GM18520 (cell line): ENCODE data around the gene OTOP2.
"Not testable (repeated sequence)": the region's sequence is repeated elsewhere in the genome, so short reads cannot be mapped to it uniquely, and the experiment has no call there.

Source experiments
- ATAC-seq: cut with Tn5 transposase; IDR thresholded peaks from one replicate; pipeline ENCODE4 v1.9.1; 2021; ENCODE audit not compliant: unreplicated experiment

Gene OTOP2

DNA sequence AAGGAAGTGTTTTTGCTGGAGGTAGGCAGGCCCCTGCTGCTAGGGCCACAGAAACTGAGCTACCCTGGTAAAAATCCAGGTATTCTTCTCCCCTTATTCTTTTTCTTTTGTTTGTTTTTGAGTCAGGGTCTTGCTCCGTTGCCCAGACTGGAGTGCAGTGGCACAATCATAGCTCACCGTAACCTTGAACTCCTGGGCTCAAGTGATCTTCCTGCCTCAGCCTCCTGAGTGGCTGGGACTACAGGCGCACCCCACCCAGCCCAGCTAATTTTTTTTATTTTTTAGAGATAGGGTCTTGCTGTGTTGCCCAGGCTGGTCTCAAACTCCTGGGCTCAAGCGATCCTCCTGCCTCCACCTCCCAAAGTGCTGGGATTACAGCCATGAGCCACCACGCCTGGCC, 45.4 kb downstream of the OTOP2 start:
- not testable (repeated sequence) for ATAC-seq

DNA sequence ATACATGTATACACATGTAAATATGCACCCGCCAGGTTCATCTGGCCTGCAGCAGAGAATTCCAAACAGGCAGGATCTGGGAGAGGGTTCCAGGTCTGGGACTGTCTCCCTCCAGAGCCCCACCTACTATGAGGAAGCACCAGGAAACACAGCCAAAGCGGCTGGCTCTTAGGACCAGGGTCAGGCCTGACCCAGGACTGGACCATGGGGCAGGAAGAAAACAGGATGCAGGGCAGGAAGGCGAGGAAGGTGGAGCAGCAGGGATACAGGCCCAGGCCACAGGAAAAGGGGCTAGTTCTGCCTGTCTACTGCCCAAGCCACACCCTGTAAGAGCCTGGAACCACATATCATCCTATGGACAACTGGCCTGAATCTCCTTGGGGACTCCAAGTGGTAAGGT, 46.3 kb downstream of the OTOP2 start:
- no peak for ATAC-seq

DNA sequence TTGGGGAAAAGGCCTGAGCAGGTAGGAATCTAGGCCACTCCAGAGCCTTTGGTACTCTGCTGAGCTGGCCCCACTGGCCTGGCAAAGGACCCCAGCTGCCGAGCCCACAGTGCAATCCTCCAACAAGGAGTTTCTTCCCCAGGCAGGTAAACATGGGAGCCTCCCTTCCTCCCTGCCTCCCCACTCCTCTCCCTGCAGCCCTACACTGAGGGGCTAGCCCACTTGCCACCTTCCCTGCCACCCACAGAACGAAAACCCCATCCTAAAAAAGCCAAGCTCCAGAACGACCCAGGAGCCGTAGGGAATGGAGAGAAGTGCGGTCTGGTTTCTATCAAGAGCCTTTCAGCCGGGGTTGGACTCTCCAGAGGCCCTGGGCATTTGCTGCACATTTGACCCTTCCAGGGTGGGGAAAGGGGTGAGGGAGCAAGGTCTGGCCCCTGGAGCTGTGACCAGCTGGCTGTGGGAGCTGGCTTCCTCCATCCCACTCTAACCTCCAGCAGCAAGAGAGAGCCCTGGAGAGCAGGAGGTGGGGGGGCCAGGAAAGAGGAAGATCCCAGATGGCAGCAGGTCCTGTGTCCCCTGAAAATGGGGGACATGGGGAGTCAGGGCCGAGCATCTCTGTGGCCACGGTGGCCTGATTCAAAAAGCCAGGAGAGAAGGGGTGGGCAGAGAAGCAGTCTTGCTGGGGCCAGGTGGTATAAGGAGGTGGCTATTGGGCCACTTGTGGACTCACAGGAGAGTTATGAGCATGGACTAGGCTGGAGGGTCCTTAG, 47.2 kb downstream of the OTOP2 start:
- no peak for ATAC-seq

DNA sequence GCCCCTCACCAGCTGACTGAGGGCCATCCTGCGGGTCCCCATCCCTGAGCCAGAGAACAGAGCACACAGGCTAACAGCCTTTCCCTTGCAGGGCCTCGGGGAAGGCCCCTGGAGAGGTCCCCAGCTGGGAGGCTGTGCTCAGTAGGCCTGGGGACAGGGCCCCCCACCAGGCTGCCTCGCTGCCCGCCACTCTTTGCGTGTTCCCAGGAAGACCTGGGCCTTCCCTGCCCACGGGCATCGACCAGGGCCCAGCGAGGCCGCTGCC, 47.7 kb downstream of the OTOP2 start:
- no peak for ATAC-seq

DNA sequence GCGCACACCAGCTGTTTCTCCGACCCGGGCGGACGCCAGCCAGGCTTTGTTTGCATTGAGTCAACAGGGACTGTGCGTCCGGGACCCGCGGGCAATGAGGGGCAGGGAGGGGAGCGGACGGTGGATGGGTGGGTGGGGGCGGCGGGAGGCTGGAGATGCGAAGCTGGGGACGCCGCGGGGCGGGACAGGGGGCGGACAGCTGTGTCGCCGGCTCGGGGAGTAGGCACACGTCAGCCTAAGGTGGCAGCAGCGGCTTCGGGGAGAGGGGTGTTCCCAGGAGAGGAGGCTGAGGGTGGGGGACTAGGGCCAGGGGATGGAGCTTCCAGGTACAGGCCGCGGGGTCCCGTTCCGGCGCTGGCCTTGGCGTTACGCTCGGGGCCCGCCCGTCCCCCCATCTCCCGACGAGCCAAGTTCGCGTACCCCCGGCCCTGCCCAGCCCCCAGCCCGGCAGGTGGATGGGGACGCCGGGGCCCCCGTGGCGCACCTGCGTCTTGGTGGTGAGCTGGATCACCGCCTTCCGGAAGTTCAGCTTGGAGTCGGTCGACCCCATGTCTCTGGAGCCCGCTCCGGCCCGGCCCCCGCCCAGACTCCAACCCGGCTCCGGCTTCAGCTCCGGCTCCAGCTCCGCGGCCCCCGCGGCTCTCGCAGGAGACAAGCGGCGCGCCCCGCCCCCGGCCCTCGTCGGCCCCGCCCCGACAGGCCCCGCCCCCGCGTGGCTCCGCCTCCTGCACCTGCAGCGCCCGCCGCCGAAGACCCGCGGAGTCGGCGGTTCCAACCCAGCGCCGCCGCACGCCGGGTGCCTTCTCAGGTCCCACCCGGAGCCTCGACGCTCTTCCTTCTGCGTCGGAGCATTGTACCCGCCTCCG, 48.3 kb downstream of the OTOP2 start, which contains the start of gene HID1:
Gene HID1, minus strand, starts transcription at position 653 of the 866 bp plus-strand sequence. Its CDS starts 103 bp downstream, at position 550.
- no peak for ATAC-seq

DNA sequence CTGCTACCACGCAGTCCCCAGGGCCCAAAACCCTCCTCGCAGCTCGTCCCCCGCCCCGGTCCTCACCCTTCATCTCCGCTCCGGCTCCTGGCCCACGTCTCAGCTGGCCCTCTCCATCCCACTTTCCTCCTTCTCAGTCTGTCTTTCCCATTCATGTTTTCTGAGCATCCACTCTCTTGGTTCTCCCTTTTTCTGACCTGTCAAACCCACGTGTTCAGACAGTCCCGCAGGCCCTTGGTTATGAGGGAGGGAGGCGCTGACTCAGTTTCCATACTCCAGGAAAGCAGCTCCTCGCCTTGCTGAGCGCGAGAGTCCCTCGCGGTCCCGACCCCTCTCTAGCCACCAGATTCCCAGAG, 48.9 kb downstream of the OTOP2 start:
- ATAC-seq = no peak

DNA sequence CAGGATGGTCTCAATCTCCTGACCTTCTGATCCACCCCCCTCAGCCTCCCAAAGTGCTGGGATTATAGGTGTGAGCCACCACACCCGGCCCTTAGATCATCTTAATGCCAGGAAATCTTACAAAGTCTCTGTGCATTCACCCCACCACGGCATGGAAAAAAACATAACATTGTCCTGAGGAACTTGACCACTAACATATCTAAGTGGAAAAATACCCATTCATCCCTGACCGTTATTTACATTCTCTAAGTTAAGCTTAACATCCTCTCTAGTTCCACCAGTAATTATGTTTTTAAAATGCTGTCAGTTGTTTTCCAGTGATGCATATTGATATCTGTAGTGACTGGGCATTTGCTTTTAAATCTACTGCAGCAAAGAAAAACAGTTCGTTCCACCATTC, 51.9 kb downstream of the OTOP2 start:
- ATAC-seq = no peak

DNA sequence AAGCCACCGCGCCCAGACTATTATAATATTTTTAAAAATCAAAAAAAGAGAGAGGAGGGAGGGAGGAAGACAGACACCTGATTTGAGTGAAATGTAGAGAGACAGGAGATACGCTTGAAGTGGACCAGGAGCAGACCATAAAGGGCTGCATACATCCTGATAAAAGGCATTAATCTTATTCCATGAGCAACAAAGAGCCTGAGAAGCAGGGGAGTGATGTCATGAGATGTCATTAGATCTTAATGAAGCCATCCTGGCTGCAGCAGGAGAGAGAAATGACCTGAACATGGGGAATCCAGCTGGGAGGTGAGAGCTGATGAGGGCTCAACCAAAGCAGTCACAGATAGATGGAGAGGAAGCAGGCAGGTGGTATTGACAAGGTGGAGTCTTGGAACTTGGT, 53.7 kb downstream of the OTOP2 start:
- ATAC-seq = no peak

DNA sequence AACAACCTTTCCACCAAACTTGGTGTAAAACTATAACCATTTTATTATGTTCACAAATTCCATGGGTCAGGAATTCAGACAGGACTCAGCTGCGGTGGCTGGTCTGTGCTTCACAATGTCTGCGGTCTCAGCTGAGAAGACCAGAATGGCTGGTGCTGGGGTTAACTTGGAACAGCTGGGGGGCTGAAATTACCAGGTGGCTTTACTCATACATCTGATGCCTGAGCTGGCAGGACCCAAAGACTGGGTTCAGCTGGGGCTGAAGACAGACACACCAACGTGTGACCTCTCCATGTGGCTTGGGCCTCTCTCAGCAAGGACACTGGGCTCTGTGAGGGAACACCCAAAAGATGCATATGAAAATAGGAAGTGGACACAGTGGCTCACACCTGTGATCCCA, 54.2 kb downstream of the OTOP2 start:
- no peak for ATAC-seq

DNA sequence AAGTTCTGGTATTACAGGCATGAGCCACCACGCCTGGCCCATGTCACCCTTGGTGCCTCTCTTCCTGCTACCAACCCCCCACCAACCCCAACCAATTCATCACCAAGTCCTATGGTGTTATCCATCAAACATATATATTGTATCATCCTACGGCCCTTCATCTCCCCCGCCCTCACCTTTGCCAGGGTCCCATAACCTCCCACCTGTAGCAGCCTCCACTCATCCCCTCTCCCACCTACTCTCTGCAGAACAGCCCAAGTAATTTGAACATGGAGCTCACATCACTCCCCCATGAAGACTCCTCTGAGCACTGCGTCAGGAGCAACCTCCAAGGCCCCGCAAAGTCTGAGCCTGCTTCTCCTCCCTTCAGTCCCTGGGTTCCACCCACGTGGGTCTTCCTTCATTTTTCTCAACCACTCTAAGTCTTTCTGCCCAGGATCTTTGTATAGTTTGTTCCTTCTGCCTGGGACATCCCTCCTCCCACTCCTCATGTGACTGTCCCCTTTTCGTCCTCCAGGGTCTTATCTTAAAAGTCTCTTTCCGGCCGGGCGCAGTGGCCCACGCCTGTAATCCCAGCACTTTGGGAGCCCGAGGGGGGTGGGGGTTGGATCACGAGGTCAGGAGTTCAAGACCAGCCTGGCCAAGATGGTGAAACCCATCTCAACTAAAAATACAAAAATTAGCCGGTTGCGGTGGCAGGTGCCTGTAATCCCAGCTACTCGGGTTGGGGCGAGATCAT, 55.5 kb downstream of the OTOP2 start:
- no peak for ATAC-seq

DNA sequence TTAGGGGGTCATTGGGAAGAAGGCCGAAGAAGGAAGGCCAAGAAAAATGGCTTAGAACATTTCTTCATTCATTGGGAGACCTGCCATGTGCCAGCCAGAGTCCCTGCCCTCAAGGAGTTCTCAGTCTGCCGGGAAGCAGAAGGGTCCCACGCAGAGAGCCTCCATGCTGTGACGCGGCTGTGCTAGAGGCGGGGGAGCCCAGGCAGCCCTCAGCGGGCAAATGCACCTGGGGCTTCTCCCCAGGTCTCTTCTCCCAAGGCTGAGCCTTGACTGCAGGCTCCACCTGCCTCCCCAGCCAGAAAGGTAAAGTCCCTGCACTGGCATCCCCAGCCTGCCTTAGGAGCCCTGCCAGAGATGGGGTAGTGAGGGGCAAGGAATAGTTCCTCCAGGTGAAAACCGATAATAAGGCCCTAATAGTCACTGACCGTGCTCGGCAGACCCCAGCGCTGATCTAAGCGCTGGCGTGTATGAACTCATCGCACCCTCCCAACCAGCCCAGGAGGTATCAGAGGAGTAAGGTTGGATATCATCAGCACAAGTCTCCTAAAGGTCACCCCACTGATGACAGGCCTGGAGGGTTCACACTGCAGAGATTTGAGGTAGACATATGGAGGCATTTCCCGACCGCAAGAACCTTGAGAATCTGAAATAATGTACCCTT, 57.4 kb downstream of the OTOP2 start:
- no peak for ATAC-seq

DNA sequence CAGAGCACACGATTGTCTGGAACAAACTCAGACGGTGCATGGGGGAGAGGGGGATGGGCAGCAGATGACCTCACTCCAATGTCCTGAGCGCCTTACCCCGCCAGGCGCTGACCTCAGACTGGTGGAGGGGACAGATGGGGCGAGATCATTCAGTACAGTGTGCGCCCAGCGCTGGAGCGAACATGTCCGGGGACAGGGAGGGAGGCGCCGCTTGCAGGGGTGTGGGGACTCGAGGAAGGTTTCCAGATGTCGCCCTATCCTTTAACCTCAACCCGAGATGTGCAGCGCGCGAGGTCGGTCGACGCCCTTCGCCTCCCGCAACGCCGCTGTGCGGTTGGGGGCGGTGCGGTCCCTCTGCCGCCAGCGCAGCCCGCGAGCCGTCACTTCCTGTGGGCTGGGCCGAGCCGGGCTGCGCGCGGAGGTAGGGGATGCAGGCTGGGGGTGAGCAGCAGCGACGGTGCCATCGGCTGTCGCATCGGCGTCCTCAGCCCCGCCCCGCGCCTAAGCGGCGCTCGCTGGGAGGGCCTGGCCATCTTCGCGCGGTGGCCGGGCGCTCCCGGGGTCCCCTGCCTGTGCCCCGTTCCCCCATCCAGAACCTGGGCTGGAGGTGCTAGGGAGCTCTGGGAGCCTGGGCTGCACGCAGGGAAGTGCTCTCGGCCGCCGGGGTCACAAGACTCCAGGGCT, 58.0 kb downstream of the OTOP2 start:
- no peak for ATAC-seq

DNA sequence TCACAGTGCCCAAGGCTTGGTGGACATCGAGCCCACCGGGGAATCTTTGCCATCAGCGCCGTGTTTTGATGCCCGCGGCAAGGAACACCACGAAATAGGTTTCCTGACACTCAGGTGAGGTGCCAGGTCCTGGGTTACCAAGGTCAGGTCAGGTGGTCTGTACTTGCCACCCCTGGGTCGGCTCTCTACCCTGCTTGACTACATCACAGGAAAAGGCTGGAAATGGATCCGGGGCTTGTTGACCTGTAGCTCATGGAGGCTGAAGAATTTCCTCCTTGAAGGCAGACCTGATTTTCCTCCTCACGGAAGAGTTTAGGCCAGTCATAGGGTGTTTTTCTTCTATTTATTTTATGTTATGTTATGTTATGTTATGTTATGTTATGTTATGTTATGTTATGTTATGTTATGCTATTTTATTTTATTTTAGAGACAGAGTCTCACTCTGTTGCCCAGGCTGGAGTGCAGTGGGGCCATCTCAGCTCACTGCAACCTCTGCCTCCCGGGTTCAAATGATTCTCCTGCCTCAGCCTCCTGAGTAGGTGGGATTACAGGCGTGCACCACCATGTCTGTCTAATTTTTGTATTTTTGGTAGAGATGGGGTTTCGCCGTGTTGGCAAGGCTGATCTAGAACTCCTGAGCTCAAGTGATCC, 58.7 kb downstream of the OTOP2 start:
- not testable (repeated sequence) for ATAC-seq
